Stimulated activated CD4-positive, alpha-beta T cell treated with anti-CD3 and anti-CD28 coated beads, Interleukin-1b, Interleukin-23, amount 100 ng/mL, for 48 hours (primary cell): ENCODE results near the gene SERTM1.

Experiments used
- DNase-seq: peaks from one replicate; pipeline ENCODE4 v3.0.0-alpha.2; 2020

Gene SERTM1

DNA sequence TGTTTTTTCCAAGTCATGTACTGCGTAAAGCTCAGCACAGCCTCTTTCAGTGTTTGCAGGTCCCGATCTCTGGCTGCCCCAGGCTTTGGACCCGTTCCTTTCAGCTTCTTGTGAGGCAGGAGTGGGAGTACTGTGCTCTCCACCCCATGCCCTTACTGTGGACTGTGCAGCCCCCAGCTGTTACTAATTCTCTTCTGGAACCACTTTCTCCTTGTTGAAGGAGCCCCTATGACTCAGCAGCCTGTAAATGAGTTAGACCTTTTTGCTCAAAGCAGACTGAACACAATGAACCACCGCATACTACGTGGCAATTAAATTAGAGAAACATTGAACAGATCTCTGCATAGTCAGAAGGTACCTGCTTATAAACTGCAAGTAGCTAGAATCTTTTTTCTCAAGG, 39.0 kb downstream of the SERTM1 start:
- DNase-seq, result no peak

DNA sequence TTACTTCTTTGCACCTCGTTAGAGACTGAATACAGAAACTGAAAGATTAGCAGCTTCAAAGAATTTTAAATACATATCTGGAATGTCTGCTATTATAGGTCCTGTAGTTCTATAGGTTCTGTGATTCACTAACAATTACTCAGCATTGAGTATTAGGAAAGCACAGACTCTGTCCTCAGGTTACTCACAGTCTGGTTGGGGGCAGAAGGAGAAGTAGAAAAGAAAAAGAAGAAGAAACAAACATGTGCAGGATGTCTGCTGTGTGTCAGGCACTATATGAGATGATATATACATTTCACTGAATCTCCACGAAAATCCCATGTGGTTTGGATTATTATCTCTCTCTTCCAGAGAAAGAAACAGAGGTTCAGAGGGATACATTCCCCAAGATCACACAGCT, 40.1 kb downstream of the SERTM1 start:
- no peak for DNase-seq

DNA sequence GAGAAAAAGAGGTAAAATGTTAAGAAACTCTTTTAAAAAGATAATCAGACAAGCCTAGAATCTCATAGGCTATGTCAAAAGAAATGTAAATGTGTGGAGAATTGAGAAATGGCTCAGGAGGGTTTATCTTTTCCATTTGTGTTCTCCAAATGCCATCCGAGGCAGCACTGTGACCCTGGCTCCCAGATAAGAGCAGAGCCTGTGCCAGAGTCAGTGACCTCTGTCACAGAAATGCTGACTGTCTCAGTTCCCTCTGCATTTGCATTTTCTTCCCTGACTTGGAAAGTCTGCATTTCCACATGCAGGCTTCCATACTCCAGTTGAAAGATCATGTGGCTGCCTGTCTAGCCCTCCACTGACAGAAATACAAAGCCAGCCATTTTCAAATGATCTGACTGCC, 42.0 kb downstream of the SERTM1 start:
- DNase-seq, result no peak

DNA sequence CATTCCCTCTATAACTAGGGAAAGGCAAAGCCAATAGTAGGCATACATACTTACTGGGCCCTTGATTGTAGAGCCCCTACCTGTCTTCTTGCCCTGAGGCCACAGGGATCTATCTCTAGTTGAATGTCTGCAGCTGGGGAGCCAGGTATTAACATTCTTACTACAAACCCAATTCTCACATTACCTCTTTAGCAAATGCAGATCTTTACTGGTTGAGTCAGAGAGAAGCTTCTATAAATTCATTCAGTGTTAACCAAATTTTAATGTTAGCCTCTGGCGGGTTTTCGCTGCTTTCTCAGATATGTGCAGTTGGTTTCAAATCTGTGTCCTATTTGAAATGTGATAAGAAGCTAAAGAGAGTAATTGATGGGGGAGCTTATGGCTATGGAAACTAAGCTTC, 43.2 kb downstream of the SERTM1 start:
- no peak for DNase-seq

DNA sequence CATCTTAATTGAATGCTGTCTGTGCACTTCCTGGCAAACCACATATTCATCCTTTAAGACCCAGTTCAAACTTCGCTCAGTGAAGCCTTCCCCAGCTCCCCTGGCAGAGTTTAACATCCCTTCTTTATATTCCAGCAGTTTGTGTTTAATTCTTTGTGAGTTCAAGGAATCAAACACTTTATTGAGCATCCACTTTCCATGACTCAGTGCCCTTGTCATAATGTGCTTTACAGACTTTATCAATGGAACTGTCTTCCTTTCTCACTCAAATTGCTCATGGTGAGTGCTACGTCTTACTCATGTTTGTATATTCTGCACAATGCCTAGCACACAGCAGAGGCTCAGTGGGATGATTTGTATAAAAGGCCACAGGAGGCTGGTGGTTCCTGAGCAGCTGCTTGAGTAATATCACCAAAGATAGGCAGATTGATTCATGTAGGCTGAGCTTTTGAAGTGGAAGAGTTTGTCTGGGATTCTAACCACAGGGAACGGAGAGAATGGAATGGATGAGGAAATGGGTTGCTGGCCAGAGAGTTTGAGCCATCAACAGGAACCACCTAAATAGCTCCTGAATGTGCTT, 44.2 kb downstream of the SERTM1 start:
- no peak for DNase-seq

DNA sequence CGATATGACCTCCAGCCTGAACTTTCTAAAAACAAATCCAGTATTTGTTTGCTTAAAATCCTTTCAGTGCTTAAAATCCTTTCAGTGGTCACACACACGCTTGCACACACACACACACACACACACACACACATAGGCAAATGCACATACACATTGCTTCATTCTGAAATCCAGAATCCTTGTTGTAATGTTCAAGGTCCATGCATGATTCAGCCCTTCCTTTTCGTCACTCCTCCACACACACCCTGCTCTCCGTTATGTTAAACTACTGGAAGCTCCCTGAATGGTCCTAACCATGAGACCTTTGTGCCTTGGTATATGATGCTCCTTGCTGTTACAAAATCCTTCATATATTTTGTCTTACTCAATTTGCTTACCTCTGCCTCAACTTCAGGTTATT, 44.9 kb downstream of the SERTM1 start:
- no peak for DNase-seq

DNA sequence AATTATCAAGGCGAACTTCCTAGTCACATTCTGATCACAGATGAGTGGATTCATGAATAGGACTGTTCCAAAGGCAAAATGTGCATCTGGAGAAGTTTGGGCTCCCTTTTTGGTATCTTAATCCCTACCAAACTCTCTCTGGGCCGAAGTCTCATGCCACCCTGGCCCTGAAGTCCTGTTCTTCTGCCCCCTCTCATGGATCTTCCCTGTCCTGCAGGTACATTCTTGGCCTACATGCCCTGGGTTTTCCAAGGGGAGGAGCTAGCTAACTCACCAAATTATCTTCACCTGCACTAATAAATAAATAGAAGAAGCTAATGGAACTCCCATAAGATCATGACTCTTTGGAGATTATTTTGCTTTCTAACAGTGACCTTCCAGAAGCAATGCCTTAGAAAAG, 50.3 kb downstream of the SERTM1 start:
- no peak for DNase-seq

DNA sequence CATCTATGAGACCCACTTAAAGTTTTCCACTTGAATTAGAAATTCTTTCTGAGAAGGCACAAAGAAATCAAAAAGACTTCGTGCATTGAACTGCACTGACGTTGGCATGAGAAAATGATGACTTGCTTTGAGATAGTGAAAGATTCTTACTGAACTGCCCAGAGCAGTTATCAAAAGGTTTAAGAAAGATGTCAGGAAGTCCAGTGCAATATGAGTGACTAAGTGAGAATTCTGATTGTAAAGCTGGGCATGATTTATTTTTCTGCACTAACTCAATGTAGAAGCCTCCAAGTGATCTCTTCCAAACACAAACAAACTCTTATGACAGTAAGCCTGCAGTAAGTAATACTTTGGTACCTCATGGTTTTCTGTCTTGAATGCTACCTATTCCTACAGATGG, 52.1 kb downstream of the SERTM1 start:
- no peak for DNase-seq

DNA sequence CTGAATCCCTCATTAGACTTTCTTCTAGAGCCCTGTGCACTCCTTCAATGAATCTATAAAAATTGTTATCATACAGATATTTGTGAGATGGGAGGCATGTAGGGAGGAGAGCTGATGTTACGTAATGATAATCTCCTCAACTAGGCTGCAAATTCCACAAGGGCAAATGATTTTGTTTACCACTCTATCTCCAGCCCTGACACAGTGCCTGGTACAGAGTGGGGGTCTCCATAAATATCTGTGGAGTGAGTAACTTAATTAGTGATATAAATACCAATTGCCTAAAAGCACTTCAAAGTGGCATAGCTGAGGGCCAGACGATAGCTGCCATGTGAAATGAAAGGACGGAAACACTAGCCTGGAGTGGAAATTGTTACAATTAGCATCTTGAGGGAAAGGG, 54.2 kb downstream of the SERTM1 start:
- DNase-seq, result no peak

DNA sequence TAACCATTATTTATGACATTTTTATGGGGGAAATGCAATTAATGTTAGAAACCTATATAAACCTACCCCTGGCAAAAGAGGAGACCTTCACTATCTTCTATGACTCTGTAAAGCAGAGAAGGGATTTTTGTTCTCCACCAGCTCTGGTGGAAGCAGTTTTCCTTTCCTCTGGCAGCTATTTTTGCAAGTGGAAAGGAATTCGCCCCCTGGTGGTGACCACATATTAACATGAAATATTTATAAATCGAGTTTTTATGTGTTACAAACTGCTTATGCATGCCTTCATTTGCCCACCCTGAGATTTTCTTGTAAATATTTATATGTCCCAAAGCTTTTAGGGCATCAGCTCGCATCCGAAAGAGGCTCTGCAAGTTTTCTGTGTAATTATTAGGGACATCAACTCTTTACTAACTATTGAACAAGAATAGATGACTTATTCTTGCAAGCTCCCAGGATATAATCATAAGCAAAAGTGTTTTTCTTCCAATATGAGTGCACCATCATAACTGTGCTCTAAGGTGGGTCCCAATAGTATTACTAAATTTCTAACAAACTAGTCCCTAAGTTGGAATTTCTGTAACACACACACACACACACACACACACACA, 62.4 kb downstream of the SERTM1 start:
- peak; percentile 5 for DNase-seq

DNA sequence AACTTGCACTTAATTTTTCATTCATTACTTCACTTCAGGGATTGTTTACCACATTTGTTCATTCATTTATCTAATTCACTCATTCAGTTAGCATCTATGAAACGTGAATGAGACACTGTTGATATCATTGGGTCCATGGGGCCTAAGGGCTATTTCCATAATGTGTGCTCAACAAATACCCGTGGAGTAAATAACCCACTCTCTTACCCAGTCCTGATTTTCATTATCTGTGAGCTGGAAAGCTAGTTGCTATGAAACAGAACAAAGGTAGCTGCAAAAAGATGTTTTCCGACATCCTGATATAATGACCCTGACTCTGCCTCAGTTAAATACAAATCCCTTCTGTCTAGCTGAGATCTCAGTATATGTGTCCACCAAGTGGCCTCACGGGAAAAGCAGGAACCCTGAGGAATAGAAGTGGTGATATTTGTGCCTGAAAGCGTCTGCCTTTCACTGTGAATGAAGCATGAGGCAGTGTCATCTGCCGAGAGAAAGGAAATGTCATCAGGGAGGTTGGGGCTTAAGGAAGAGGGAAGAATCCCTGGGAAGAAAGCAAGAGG, 63.8 kb downstream of the SERTM1 start:
- no peak for DNase-seq

DNA sequence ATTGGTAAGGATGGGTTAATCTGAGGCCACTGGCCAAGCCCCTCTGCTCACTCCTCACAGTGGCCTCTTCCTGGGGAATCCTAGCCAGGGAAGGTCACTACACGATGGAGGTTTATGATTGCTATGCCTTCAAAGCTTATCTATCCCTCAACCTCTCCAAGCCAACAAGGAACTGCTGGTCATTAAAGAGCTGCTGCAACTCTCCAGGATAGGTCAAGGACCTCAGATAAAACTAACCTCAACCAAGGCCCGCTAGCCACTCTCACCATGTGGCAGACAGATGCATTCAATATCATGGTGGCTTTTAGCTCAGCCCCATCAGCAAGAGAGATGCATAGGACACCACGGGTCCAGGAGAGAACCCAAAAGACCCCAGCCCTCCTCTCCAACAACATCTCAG, 71.6 kb downstream of the SERTM1 start:
- no peak for DNase-seq

DNA sequence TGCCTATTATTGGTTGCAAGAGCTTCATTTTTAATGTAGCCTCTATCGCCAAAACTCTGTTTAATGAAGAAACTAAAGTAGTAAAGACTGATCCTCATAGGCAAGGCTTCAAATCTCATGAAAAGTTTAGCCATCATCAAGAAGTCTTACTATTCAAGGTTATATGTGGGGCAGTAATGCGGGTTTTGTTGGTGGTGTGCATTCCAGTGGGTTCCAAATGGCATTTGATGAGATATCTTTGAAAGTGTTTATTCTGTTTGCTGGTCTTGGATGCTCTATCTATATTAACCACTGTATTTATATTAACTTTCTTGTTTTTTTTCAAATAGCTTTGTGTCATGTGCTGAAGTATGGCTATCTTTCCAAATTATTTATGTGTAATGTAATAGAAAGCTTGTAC, 72.2 kb downstream of the SERTM1 start:
- no peak for DNase-seq
